ENCODE results near the gene PCBP1.
"Not testable (repeated sequence)": the region's sequence is repeated elsewhere in the genome, so short reads cannot be mapped to it uniquely, and the experiment has no call there.

The PCBP1 gene

DNA sequence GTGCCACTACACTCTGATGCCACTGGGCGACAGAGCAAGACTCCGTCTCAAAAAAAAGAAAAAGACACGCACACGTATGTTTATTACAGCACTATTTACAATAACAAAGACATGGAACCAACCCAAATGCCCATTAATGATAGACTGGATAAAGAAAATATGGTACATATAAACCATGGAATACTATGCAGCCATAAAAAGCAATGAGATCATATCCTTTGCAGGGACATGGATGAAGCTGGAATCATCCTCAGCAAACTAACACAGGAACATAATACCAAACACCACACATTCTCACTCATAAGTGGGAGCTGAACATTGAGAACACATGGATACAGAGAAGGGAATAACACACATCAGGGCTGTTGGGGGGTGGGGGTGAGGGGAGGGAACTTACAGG, 32.0 kb upstream of the PCBP1 start:
- H3K9me3 Mint-ChIP-seq; H3K4me3 Mint-ChIP-seq; H3K27me3 Mint-ChIP-seq; ATAC-seq (replicated peaks); H3K4me1 Mint-ChIP-seq (ENCODE audit: low read depth in 2 of 2); H3K27ac Mint-ChIP-seq; DNase-seq: not testable (repeated sequence)
- peaks cover 64% of the 10 kb centered on the region for H3K36me3 Mint-ChIP-seq (ENCODE audit: insufficient read depth)

DNA sequence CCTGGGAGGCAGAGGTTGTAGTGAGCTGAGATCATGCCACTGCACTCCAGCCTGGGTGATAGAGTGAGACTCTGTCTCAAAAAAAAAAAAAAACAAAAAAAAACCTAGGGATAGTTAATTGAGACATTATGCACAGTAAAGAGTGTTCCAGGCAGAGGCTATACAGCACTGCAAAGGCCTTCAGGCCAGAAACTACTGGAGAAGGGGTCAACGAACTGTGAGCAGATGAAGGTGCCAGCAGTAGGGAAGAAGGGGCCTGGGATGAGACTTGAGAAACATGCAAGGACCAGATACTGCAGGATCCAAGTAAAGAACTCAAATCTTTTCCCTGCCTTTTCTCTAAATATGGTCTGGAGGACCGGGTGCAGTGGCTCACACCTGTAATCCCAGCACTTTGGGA, 26.0 kb upstream of the PCBP1 start:
- Mint-ChIP-seq H3K27me3 (no peaks in the 10 kb centered on the region), H3K36me3 (ENCODE audit: insufficient read depth) (peaks cover 66% of the 10 kb centered on the region), H3K9me3 (no peaks in the 10 kb centered on the region), H3K27ac (no peak overlapping the region), H3K4me3 (no peak overlapping the region), H3K4me1 (ENCODE audit: low read depth in 2 of 2) (peaks cover 6 to 14% of the 10 kb centered on the region in 2 donors)
- no peak for ATAC-seq (replicated peaks)
- no peak for DNase-seq

DNA sequence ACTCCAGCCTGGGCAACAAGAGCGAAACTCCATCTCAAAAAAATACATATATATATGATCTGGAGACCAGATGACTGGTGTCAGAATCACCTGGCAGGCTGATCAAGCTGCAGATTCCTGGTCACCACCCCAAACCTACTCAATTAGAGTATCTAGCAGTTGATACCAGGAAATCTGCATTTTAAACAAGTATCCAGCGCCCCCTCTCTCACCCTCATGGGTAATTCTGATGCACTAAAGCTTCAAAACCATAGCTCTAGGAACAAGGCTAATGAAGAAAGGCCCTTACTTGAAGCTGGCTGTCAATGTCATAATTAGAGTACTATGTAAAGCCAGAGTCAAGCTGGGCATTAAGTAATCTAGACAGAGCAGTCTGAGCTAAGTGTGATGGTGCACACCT, 25.0 kb upstream of the PCBP1 start:
- no peaks in the 10 kb centered on the region for H3K9me3 Mint-ChIP-seq
- no peak for ATAC-seq (replicated peaks)
- peak overlapping the region; percentile 64 to 66 for H3K27ac Mint-ChIP-seq
- DNase-seq: no peak
- no peak overlapping the region for H3K4me3 Mint-ChIP-seq
- no peaks in the 10 kb centered on the region for H3K27me3 Mint-ChIP-seq
- H3K4me1 Mint-ChIP-seq (ENCODE audit: low read depth in 2 of 2): peaks cover 7 to 15% of the 10 kb centered on the region in 2 donors
- H3K36me3 Mint-ChIP-seq (ENCODE audit: insufficient read depth): peaks cover 65% of the 10 kb centered on the region

DNA sequence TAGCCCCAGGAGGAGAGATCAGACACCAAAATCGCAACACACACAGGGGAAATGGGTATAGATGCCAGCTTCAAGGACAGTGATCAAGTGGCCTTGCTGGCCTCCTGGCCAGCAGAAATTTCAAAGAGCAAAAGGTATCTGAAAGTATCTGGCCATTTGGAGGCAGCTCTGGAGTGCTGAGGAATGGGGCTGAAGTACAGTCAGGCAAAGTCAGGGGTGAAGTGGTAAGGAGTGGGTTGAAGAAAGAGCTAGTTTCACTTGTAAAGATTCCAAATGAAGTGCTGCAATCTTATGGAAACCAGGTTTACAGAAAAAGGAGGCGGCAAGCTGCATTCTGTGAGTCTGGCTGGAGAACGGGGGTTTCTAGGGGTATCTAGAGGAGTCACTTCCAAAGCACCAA, 19.2 kb upstream of the PCBP1 start:
- DNase-seq (no peak), ATAC-seq (replicated peaks) (no peak)
- Mint-ChIP-seq H3K27ac (peak overlapping the region; percentile 96 to 97), H3K4me1 (ENCODE audit: low read depth in 2 of 2) (peaks cover 30 to 33% of the 10 kb centered on the region in 2 donors), H3K9me3 (no peaks in the 10 kb centered on the region), H3K27me3 (no peaks in the 10 kb centered on the region), H3K36me3 (ENCODE audit: insufficient read depth) (peaks cover 43% of the 10 kb centered on the region), H3K4me3 (peak overlapping the region; percentile 49 to 57)

DNA sequence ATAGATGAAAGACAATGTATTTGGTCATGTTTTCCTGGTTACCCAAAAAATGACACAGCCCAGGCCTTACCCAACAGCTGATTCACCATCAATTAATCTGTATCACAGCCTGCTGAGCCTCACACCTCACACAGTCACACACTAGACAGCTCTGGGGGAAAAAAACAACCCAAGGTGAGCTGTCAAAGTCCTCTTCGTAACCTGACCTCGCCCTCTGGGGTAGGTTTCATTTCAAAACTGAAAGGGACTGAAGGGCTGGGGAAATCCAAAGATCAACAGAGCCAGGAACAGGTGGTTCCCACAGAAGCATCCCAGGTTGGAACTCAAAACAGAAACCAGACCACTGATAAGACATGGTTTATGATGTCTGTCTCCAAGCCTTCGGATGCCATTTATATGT, 18.2 kb upstream of the PCBP1 start:
- DNase-seq (peak; percentile 68 to 69 (median 69)), ATAC-seq (replicated peaks) (peak; percentile 91)
- Mint-ChIP-seq H3K4me1 (ENCODE audit: low read depth in 2 of 2) (peaks cover 25 to 33% of the 10 kb centered on the region in 2 donors), H3K27me3 (no peaks in the 10 kb centered on the region), H3K4me3 (peak overlapping the region; percentile 49 to 57), H3K9me3 (no peaks in the 10 kb centered on the region), H3K27ac (peak overlapping the region; percentile 96 to 97), H3K36me3 (ENCODE audit: insufficient read depth) (peaks cover 44% of the 10 kb centered on the region)

DNA sequence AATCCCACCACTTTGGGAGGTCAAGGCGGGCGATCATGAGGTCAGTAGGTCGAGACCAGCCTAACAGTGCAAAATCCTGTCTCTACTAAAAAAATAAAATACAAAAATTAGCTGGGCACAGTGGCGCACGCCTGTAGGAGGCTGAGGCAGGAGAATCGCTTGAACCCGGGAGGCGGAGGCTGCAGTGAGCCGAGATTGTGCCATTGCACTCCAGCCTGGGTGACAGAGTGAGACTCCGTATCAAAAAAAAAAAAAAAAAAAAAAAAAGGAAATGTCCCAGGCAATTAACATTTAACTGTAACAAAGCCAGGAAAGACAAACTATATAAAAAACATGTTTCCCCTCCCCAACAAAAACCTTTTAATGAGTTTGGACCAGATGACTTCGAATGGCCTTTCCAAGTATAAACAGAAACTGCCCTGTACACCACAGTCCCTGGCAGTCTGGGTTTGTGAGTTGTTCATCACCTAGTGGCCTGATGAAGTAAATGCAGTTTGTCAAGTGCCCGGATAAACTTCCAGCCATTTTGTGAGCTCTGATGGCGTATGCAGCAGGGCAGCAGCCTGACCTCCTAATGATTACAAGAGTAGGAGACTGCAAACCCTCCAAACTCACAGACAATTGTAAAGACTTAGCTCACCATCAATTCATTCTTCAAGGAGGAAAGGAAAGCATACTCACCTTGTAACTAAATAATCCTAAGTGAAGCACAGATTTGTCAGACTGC, 16.6 kb upstream of the PCBP1 start:
- Mint-ChIP-seq H3K27ac (peak overlapping the region; percentile 96 to 97), H3K36me3 (ENCODE audit: insufficient read depth) (peaks cover 51% of the 10 kb centered on the region), H3K27me3 (no peaks in the 10 kb centered on the region), H3K4me1 (ENCODE audit: low read depth in 2 of 2) (peaks cover 22 to 28% of the 10 kb centered on the region in 2 donors), H3K9me3 (no peaks in the 10 kb centered on the region), H3K4me3 (peak overlapping the region; percentile 49 to 57)
- ATAC-seq (replicated peaks) (peak; percentile 62), DNase-seq (peak; percentile 58 to 62 (median 59))

DNA sequence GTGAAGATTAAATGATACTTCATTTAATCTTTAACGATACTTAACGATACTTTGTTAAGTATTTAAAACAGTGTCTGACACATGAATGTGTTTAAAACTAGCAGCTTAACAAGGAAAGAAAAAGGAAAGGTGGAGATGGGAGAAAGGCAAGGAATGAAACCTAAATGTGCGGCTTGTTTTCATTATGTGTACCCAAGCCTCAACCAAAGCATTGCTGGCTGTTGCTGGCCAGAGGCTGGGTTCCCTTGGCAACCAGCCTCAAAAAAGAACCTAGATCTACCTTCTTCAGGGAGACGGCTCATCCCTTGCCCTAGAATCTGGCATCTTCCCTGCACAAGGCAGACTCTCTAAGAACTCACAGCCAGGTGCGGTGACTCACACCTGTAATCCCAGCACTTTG, 13.8 kb upstream of the PCBP1 start:
- H3K4me3 Mint-ChIP-seq: no peak overlapping the region

DNA sequence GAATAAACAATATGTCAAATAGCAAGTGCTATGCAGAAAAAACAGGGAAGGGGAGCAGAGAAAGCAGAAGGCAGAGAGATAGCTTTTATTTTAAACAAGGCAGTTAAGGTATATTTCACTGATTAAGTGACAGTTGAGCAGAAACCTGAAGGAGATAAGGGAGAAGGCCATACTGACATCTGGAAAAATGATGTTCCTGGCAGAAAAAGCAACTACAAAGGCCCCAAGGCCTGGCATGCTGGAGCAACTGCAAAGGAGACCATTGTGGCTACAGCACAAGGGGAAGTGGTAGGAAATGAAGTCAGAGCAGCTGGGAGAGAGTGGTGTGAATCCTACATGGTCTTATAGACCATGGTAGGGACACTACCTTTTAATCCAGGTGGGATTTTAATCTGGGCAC, 8.9 kb upstream of the PCBP1 start:
- peaks cover 18 to 20% of the 10 kb centered on the region in 2 donors for H3K4me1 Mint-ChIP-seq (ENCODE audit: low read depth in 2 of 2)
- peaks cover 55% of the 10 kb centered on the region for H3K36me3 Mint-ChIP-seq (ENCODE audit: insufficient read depth)
- no peak overlapping the region for H3K4me3 Mint-ChIP-seq
- ATAC-seq (replicated peaks) (no peak), DNase-seq (no peak)
- H3K27me3 Mint-ChIP-seq: no peaks in the 10 kb centered on the region
- no peaks in the 10 kb centered on the region for H3K9me3 Mint-ChIP-seq
- peak overlapping the region; percentile 27 to 87 for H3K27ac Mint-ChIP-seq

More for the DNA sequence above, 13.8 kb upstream of the PCBP1 start:
- ATAC-seq (replicated peaks) (no peak), DNase-seq (no peak)
- Mint-ChIP-seq H3K27ac (peak overlapping the region in 1 of 2 donors; percentile 54), H3K9me3 (no peaks in the 10 kb centered on the region), H3K4me1 (ENCODE audit: low read depth in 2 of 2) (peaks cover 18 to 21% of the 10 kb centered on the region in 2 donors), H3K36me3 (ENCODE audit: insufficient read depth) (peaks cover 40% of the 10 kb centered on the region), H3K27me3 (no peaks in the 10 kb centered on the region)

DNA sequence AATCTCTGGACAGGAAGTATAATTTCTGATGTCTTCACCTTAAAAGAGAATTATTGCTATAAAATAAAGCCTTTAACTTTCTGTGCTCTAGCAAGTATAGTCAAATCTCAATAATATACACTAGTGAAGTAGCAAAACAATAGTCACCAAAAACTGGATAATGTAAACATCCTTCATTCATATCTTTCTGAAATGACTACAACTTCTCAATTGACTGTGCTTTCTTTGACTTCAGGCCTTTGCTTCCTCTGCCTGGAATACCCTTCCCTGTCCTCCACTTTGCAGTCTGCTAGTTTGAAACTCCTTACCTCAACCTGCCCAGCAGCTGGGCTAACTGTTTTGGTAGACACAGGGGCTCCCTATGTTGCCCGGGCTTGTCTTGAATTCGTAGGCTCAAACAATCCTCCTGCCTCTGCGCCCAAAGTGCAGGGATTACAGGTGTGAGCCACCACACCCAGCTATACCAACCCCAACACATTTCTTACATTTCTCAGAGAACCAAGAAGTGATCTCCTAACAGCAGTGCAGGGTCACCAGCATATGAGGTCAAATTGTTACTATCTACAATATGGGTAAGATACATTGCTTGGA, 6.6 kb upstream of the PCBP1 start:
- no peak overlapping the region for H3K4me3 Mint-ChIP-seq
- DNase-seq (no peak), ATAC-seq (replicated peaks) (no peak)
- peak overlapping the region in 1 of 2 donors; percentile 44 for H3K27ac Mint-ChIP-seq
- no peaks in the 10 kb centered on the region for H3K9me3 Mint-ChIP-seq
- peaks cover 36 to 38% of the 10 kb centered on the region in 2 donors for H3K4me1 Mint-ChIP-seq (ENCODE audit: low read depth in 2 of 2)
- peaks cover 58% of the 10 kb centered on the region for H3K36me3 Mint-ChIP-seq (ENCODE audit: insufficient read depth)
- H3K27me3 Mint-ChIP-seq: no peaks in the 10 kb centered on the region

DNA sequence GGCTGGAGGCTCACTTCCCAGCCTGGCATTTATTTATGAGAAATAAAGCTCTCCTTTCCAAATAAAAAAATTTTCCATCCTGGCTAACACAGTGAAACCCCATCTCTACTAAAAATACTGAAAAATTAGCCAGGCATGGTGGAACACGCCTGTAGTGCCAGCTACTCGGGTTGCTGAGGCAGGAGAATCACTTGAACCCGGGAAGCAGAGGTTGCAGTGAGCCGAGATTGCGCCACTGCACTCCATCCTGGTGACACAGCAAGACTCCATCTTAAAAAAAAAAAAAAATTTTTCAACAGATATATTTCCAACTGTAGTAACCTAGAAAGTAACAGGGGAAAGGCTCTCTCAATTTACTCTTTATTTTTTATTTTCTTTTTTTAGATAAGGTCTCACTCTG, 6.1 kb upstream of the PCBP1 start:
- Mint-ChIP-seq H3K27ac (peak overlapping the region in 1 of 2 donors; percentile 44), H3K4me1 (ENCODE audit: low read depth in 2 of 2) (peaks cover 41 to 43% of the 10 kb centered on the region in 2 donors), H3K36me3 (ENCODE audit: insufficient read depth) (peaks cover 58% of the 10 kb centered on the region)

DNA sequence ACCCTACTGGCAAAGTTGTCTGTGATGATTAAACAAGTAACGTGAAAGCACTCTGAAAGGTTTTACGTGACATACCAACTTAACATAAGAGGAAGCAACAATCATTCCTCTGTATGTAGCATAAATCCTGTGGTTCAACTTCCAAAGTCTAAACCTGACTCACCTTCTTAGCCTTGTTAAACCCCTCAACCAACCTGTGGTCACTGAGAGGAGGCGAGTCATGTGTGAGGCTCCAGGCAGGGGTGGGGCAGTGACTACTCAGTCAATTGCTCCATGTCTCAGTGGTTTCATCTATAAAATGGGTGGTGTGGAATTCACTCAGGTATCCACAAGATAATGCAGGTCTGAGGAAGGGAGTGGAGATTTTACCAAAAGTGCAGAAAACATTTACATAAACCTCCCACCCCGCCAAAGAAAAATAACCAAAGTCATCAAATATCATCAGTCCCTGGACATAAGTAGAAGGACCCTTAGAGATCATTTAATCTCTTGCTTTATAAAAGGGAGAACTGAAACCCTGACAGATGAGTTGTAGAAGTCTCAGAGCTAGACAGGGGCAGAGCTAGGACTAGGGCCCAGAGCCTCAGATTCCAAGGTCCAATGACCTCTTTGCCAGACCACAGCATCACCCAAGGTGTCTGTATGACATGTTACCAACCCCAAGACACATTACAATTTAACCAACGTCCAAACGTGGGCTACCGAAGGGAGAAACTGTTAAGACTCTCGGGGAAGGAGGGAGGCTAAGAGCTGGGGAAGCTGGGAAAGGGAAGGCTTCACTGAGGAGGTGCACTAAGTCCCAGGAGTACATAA, 3.7 kb upstream of the PCBP1 start:
- no peaks in the 10 kb centered on the region for H3K9me3 Mint-ChIP-seq
- H3K27ac Mint-ChIP-seq: peak overlapping the region; percentile 100
- no peaks in the 10 kb centered on the region for H3K27me3 Mint-ChIP-seq
- peaks cover 40 to 41% of the 10 kb centered on the region in 2 donors for H3K4me1 Mint-ChIP-seq (ENCODE audit: low read depth in 2 of 2)
- H3K36me3 Mint-ChIP-seq (ENCODE audit: insufficient read depth): peaks cover 80% of the 10 kb centered on the region
- H3K4me3 Mint-ChIP-seq: peak overlapping the region; percentile 50 to 71
- ATAC-seq (replicated peaks): no peak
- no peak for DNase-seq

More for the DNA sequence above, 6.1 kb upstream of the PCBP1 start:
- Mint-ChIP-seq H3K27me3 (no peaks in the 10 kb centered on the region), H3K9me3 (no peaks in the 10 kb centered on the region), H3K4me3 (no peak overlapping the region)
- ATAC-seq (replicated peaks) (no peak), DNase-seq (no peak)

DNA sequence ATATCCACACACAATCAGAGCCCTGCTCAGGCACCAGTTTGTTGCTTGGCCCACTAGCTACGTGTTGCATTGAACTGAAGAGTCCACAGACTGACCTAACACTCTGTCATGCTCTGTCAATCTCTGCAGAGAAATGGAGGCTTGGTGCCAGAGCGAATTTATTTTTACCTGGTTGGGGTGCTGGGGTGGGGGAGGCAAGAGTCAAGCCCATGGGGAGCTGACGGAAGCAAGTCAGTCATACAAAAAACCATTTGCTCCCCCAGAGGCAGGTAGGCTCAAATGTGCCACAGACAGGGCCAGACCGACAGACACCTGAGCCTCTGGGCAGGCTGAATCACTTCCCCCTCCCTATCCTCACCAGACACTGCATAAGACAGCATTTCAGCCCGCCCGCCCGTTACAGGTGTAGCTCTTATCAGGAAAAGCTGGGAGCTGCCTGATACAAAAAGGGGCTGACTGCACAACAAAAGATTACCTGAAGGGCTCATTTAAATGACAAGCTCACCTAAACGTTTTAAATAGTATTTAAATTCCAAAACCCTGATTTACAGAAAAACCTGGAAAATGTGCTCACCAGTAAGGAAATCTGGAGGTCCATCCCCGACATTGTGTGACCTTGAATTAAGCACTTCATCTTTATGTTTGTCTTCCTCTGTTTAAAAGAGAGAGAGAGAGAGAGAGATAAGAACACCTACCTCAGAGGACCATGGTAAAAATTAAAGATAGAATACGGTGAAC, 2.1 kb upstream of the PCBP1 start:
- ATAC-seq (replicated peaks) (peak; percentile 23), DNase-seq (peak in 2 of 3 experiments; percentile 37 to 38)
- Mint-ChIP-seq H3K4me1 (ENCODE audit: low read depth in 2 of 2) (peaks cover 39 to 48% of the 10 kb centered on the region in 2 donors), H3K4me3 (peak overlapping the region; percentile 96), H3K27ac (peak overlapping the region; percentile 100), H3K27me3 (no peaks in the 10 kb centered on the region), H3K36me3 (ENCODE audit: insufficient read depth) (peaks cover 80% of the 10 kb centered on the region), H3K9me3 (no peaks in the 10 kb centered on the region)

DNA sequence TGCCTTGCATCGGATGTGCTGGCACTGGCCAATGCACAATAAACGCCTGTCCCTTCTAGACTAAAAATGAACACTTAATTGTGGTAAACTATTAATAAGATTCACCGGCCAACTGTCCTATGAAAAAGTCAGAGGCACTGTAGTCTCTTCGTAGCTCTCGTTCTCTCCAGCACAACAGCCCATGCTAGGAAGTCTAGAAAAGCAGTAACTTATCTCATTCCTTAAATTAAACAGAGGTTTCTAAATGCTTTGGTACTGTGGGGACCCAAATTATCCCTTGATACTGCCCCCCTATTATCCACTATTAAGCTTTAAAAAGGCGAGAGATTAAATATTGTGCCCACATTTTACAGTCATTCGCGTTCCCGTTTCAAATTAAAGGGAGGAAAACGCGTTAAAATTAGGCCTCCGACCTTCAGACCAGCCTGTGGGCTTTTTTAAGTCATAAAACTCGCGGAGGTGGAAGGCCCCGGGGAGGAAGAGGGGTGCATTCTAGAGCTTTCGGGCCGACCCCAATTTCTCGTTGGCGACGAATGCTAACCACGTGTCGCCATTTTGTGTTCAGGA, 1.5 kb upstream of the PCBP1 start:
- no peak for ATAC-seq (replicated peaks)
- Mint-ChIP-seq H3K4me1 (ENCODE audit: low read depth in 2 of 2) (peaks cover 44 to 51% of the 10 kb centered on the region in 2 donors), H3K9me3 (no peaks in the 10 kb centered on the region), H3K36me3 (ENCODE audit: insufficient read depth) (peaks cover 73% of the 10 kb centered on the region), H3K27me3 (no peaks in the 10 kb centered on the region), H3K4me3 (peak overlapping the region; percentile 96), H3K27ac (peak overlapping the region; percentile 100)
- no peak for DNase-seq
